Pulmonary artery endothelial cell (primary cell): Measurements from ENCODE around the gene OR7C2. TPM values are rescaled to one million over a fixed set of nuclear protein-coding genes. Genes with fewer than 3 reads are reported as not detected.

ENCODE experiments used
- DNase-seq: peaks from one replicate; pipeline ENCODE4 v3.0.0-alpha.2; 2011; ENCODE audit warnings: low read depth, low spot score
- total RNA-seq: library from RNA; depleted of rRNA; stranded (reverse); fragments of >200 nt; gene quantifications from 2 replicates; pipeline ENCODE4 v1.2.3, GENCODE V29; 2014

The OR7C2 gene
- total RNA-seq, 1 donor from 2014 or later: not detected

- no peak for DNase-seq
Measured at GRCh38 chr19:14979476-14980255, 38.4 kb downstream of the OR7C2 start, which contains the start of gene SLC1A6. Gene SLC1A6 (minus strand): TSS chr19:14979864. CDS start chr19:14972910, 6,954 bp downstream.

- DNase-seq: no peak
Measured at GRCh38 chr19:14985133-14985532, 43.8 kb downstream of the OR7C2 start.

Other genes with a start within 250 kb of the OR7C2 start
- gene ADGRE2, start 162.9 kb upstream of the OR7C2 start, total RNA-seq: not detected in 2 replicates
- gene OR7A5, start 106.3 kb upstream of the OR7C2 start, total RNA-seq: not detected in 2 replicates
- gene OR7C1, start 106.3 kb upstream of the OR7C2 start, total RNA-seq: not detected in 2 replicates
- not detected in 2 replicates for gene OR7A10, start 92.6 kb upstream of the OR7C2 start, total RNA-seq
- gene OR7A17, start 55.4 kb upstream of the OR7C2 start, total RNA-seq: not detected in 2 replicates
- not detected in 2 replicates for gene SLC1A6, start 38.4 kb downstream of the OR7C2 start, total RNA-seq
- not detected in 2 replicates for gene CASP14, start 108.0 kb downstream of the OR7C2 start, total RNA-seq
- gene OR1I1, start 140.7 kb downstream of the OR7C2 start, total RNA-seq: not detected in 2 replicates
- gene SYDE1, start 165.9 kb downstream of the OR7C2 start, total RNA-seq: 9.4 and 12.4 TPM in 2 replicates